ENCODE data around the gene PGF.

Gene PGF

DNA sequence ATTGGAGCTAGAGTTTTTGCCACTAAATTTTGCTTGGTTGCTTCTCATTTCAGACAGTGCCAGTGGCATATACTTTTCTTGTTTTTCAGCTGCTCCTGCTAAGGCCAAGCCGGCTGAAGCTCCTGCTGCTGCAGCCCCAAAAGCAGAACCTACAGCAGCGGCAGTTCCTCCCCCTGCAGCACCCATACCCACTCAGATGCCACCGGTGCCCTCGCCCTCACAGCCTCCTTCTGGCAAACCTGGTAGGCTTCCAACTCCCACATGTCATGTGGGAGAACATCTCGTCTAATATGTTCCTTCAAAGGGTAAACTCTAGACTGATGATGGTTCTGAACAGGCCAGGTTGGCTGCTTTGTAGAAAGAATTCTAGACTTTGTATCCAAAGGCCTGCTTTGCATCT, 62.7 kb downstream of the PGF start:
- DNase-seq = no peak

DNA sequence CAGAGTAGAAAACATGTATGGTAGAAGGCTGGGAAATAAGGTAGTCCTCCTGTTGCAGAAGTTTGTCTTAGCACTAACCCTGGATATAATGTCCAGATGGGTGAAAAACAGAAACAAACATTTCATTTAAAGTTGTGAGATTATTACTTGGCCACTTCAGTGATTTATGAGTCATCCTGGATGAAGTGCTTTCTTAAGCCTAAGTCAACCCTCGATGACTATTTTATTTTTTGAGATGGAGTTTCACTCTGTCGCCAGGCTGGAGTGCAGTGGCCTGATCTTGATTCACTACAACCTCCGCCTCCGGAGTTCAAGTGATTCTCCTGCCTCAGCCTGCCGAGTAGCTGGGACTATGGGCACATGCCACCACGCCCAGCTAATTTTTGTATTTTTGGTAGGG, 63.5 kb downstream of the PGF start:
- no peak for DNase-seq
